HepG2 (cell line): Measurements from ENCODE around the gene AGT. TPM values are rescaled to one million over a fixed set of nuclear protein-coding genes. Genes with fewer than 3 reads are reported as not detected.

ENCODE experiments used
- BHLHE40 ChIP-seq: IDR thresholded peaks from 2 replicates; pipeline ENCODE4 v1.6.1; 2011; ENCODE audit warnings: low read length, improper control_type of control experiment
- HMGA1 ChIP-seq: sonication (generic); formaldehyde crosslinking; conservative IDR thresholded peaks from 2 replicates; pipeline ENCODE4 v1.4.0; 2020; ENCODE audit warnings: missing genetic modification reagents
- PHF8 ChIP-seq: sonication (generic); formaldehyde crosslinking; IDR thresholded peaks from 2 replicates; pipeline ENCODE4 v1.5.0; 2020; ENCODE audit warnings: missing genetic modification reagents
- RAD21 ChIP-seq: fragments of 450-650 bp; formaldehyde crosslinking; IDR thresholded peaks from 2 replicates; pipeline ENCODE4 v1.5.0; 2020; ENCODE audit warnings: mild to moderate bottlenecking
- RORA ChIP-seq: sonication (generic); formaldehyde crosslinking; IDR thresholded peaks from 2 replicates; pipeline ENCODE4 v1.5.0; 2020; ENCODE audit warnings: mild to moderate bottlenecking, missing genetic modification reagents, moderate library complexity
- SATB2 ChIP-seq: sonication (generic); formaldehyde crosslinking; IDR thresholded peaks from 2 replicates; pipeline ENCODE4 v1.5.0; 2020; ENCODE audit warnings: missing genetic modification reagents
- TCF7L2 ChIP-seq: IDR thresholded peaks from 2 replicates; pipeline ENCODE4 v1.6.1; 2011; ENCODE audit warnings: mild to moderate bottlenecking, low read depth, low read length, moderate library complexity
- TEAD3 ChIP-seq: optimal IDR thresholded peaks from 2 replicates; pipeline ENCODE3; 2016; ENCODE audit warnings: borderline replicate concordance
- ZNF441 ChIP-seq: sonication (generic); formaldehyde crosslinking; IDR thresholded peaks from 2 replicates; pipeline ENCODE4 v1.7.0; 2021; ENCODE audit warnings: missing genetic modification reagents, borderline replicate concordance
- ZNF557 ChIP-seq: sonication (generic); formaldehyde crosslinking; IDR thresholded peaks from 2 replicates; pipeline ENCODE4 v1.4.0; 2020; ENCODE audit warnings: missing genetic modification reagents
- ZNF772 ChIP-seq: sonication (generic); formaldehyde crosslinking; IDR thresholded peaks from 2 replicates; pipeline ENCODE4 v1.5.0; 2020; ENCODE audit warnings: mild to moderate bottlenecking, missing genetic modification reagents
- ZNF782 ChIP-seq: sonication (generic); formaldehyde crosslinking; IDR thresholded peaks from 2 replicates; pipeline ENCODE4 v1.4.0; 2020; ENCODE audit warnings: missing genetic modification reagents, mild to moderate bottlenecking, borderline replicate concordance
- polyA plus RNA-seq, 8 experiments: library from polyadenylated mRNA; depleted of rRNA in 3 of 8; stranded (reverse) in 7 of 8; unstranded in 1 of 8; fragments of >200 nt; fragmentation: Illumina TruSeq in 4 of 8; extraction: Trizol in 4 of 8; gene quantifications; 2 replicates each; pipeline versions ENCODE4 v1.2.1 to v1.2.3, GENCODE V29; 2011 to 2016; ENCODE audit warnings: low read depth in 4 of 8, missing spikeins in 1 of 8, mixed read lengths in 1 of 8; ENCODE audit not compliant: insufficient read depth in 1 of 8
- total RNA-seq, 5 experiments: library from RNA; depleted of rRNA; stranded (reverse); fragments of >200 nt; fragmentation: Illumina TruSeq; extraction: Trizol; gene quantifications; 2 replicates each; pipeline ENCODE4 v1.2.3, GENCODE V29; 2016; ENCODE audit warnings: low read depth in 1 of 5
- TF ChIP-seq, protein P1 (sequence below): sonication (generic); formaldehyde crosslinking; IDR thresholded peaks from 2 replicates; pipeline ENCODE4 v1.9.0; 2022; ENCODE audit warnings: low read depth, missing genetic modification reagents
- TF ChIP-seq, protein P2 (sequence below): sonication (generic); formaldehyde crosslinking; IDR thresholded peaks from 2 replicates; pipeline ENCODE4 v1.4.0; 2020; ENCODE audit warnings: missing genetic modification reagents
- TF ChIP-seq, protein P3 (sequence below): sonication (generic); formaldehyde crosslinking; IDR thresholded peaks from 2 replicates; pipeline ENCODE4 v1.5.0; 2020; ENCODE audit warnings: mild to moderate bottlenecking, missing genetic modification reagents, moderate library complexity

The AGT gene
- total and polyA plus RNA-seq, 2 of the 13 experiments (the other 11 are each of a cell fraction or from before 2014, with no cell fraction given): 892 to 2,071 TPM

DNA sequence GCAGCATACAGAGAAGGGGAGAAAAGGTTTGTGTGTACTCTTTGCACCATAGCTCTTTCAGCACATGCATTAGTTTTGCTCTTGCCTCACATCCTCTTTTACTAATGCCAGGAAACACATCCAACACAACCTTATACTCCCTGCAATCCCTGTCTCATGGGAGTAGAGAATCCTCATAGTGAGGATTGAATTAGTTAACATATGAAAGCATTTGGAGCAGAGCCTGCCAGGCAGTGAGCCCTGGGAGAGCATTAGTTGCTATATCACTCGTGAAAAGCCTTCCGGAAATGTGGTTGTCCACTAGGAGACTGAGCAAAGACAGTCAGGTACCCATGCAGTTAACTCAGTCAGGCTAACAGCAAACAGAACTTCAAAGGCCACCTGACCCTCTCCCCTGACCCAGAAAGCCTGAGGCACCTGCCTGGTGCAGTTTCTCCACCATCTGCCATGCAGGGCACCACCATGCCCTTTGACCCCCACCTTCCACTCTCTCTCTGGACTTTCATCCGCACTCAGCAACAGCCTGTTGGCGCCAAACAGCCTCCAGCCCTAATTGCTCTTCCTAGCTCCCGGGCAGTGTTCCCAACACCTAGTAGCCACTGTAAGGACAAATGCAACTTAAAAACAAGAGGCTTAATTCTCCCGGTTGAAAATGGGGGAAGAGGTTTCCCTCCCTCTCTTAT lies 14.9 kb upstream of the AGT start (continued):
- no peak; the same call in 1 of the 2 replicates for TF ChIP-seq RORA
- TF ChIP-seq, protein P1, sequence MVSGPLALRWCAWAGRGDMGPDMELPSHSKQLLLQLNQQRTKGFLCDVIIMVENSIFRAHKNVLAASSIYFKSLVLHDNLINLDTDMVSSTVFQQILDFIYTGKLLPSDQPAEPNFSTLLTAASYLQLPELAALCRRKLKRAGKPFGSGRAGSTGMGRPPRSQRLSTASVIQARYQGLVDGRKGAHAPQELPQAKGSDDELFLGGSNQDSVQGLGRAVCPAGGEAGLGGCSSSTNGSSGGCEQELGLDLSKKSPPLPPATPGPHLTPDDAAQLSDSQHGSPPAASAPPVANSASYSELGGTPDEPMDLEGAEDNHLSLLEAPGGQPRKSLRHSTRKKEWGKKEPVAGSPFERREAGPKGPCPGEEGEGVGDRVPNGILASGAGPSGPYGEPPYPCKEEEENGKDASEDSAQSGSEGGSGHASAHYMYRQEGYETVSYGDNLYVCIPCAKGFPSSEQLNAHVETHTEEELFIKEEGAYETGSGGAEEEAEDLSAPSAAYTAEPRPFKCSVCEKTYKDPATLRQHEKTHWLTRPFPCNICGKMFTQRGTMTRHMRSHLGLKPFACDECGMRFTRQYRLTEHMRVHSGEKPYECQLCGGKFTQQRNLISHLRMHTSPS (CRISPR knock-in tag): peak; percentile 99
- no peak for TF ChIP-seq SATB2 (CRISPR knock-in tag)
- TF ChIP-seq ZNF441 (CRISPR knock-in tag): no peak
- no peak for TF ChIP-seq HMGA1
- TF ChIP-seq ZNF772 (CRISPR knock-in tag): peak; percentile 90
- TF ChIP-seq RAD21 (CRISPR knock-in tag): peak; percentile 54
- peak; percentile 21; the same call in 1 of the 2 replicates for TF ChIP-seq ZNF782 (CRISPR knock-in tag)
- TF ChIP-seq, protein P2, sequence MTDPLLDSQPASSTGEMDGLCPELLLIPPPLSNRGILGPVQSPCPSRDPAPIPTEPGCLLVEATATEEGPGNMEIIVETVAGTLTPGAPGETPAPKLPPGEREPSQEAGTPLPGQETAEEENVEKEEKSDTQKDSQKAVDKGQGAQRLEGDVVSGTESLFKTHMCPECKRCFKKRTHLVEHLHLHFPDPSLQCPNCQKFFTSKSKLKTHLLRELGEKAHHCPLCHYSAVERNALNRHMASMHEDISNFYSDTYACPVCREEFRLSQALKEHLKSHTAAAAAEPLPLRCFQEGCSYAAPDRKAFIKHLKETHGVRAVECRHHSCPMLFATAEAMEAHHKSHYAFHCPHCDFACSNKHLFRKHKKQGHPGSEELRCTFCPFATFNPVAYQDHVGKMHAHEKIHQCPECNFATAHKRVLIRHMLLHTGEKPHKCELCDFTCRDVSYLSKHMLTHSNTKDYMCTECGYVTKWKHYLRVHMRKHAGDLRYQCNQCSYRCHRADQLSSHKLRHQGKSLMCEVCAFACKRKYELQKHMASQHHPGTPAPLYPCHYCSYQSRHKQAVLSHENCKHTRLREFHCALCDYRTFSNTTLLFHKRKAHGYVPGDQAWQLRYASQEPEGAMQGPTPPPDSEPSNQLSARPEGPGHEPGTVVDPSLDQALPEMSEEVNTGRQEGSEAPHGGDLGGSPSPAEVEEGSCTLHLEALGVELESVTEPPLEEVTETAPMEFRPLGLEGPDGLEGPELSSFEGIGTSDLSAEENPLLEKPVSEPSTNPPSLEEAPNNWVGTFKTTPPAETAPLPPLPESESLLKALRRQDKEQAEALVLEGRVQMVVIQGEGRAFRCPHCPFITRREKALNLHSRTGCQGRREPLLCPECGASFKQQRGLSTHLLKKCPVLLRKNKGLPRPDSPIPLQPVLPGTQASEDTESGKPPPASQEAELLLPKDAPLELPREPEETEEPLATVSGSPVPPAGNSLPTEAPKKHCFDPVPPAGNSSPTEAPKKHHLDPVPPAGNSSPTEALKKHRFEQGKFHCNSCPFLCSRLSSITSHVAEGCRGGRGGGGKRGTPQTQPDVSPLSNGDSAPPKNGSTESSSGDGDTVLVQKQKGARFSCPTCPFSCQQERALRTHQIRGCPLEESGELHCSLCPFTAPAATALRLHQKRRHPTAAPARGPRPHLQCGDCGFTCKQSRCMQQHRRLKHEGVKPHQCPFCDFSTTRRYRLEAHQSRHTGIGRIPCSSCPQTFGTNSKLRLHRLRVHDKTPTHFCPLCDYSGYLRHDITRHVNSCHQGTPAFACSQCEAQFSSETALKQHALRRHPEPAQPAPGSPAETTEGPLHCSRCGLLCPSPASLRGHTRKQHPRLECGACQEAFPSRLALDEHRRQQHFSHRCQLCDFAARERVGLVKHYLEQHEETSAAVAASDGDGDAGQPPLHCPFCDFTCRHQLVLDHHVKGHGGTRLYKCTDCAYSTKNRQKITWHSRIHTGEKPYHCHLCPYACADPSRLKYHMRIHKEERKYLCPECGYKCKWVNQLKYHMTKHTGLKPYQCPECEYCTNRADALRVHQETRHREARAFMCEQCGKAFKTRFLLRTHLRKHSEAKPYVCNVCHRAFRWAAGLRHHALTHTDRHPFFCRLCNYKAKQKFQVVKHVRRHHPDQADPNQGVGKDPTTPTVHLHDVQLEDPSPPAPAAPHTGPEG (CRISPR knock-in tag): no peak
- TF ChIP-seq PHF8: peak; percentile 28; the same call in 1 of the 2 replicates
- TF ChIP-seq ZNF557: peak; percentile 59; the same call in 1 of the 2 replicates
- peak; percentile 90 for TF ChIP-seq BHLHE40
- peak; percentile 88; the same call in 1 of the 2 replicates for TF ChIP-seq TCF7L2
- TF ChIP-seq TEAD3 (CRISPR knock-in tag): peak; percentile 88
- TF ChIP-seq, protein P3, sequence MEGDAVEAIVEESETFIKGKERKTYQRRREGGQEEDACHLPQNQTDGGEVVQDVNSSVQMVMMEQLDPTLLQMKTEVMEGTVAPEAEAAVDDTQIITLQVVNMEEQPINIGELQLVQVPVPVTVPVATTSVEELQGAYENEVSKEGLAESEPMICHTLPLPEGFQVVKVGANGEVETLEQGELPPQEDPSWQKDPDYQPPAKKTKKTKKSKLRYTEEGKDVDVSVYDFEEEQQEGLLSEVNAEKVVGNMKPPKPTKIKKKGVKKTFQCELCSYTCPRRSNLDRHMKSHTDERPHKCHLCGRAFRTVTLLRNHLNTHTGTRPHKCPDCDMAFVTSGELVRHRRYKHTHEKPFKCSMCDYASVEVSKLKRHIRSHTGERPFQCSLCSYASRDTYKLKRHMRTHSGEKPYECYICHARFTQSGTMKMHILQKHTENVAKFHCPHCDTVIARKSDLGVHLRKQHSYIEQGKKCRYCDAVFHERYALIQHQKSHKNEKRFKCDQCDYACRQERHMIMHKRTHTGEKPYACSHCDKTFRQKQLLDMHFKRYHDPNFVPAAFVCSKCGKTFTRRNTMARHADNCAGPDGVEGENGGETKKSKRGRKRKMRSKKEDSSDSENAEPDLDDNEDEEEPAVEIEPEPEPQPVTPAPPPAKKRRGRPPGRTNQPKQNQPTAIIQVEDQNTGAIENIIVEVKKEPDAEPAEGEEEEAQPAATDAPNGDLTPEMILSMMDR: peak; percentile 38
